H9 (cell line): ENCODE data around the gene ULK4. TPM values are rescaled to one million over a fixed set of nuclear protein-coding genes. Genes with fewer than 3 reads are reported as not detected.

Experiments used
- DNase-seq: peaks from one replicate; pipeline ENCODE4 v3.0.0-alpha.2; 2017
- H2AFZ ChIP-seq: one replicate; pipeline ENCODE4 v1.6.1; 2013; ENCODE audit warnings: mild to moderate bottlenecking, low read length, control low read depth, moderate library complexity
- H2AK5ac ChIP-seq: 2 replicates; pipeline ENCODE4 v1.6.1; 2013; ENCODE audit warnings: low read length, control low read depth, mixed read lengths; ENCODE audit not compliant: insufficient read length
- H2BK120ac ChIP-seq: one replicate; pipeline ENCODE4 v1.6.1; 2013; ENCODE audit warnings: low read depth, mild to moderate bottlenecking, low read length, control low read depth, inconsistent platforms; ENCODE audit not compliant: poor library complexity, severe bottlenecking
- H2BK12ac ChIP-seq: 2 replicates; pipeline ENCODE4 v1.6.1; 2013; ENCODE audit warnings: low read length, control low read depth, mixed read lengths, low read depth; ENCODE audit not compliant: insufficient read length
- H2BK15ac ChIP-seq: 2 replicates; pipeline ENCODE4 v1.6.1; 2013; ENCODE audit warnings: low read depth, low read length, control low read depth
- H2BK20ac ChIP-seq: one replicate; pipeline ENCODE4 v1.6.1; 2013; ENCODE audit warnings: low read depth, mild to moderate bottlenecking, low read length, control low read depth, inconsistent platforms; ENCODE audit not compliant: poor library complexity, severe bottlenecking
- H2BK5ac ChIP-seq: 2 replicates; pipeline ENCODE4 v1.6.1; 2013; ENCODE audit warnings: low read length, control low read depth, mixed read lengths; ENCODE audit not compliant: insufficient read length
- H3K14ac ChIP-seq: 2 replicates; pipeline ENCODE4 v1.6.1; 2013; ENCODE audit warnings: low read length, control low read depth; ENCODE audit not compliant: insufficient read depth
- H3K18ac ChIP-seq: 2 replicates; pipeline ENCODE4 v1.6.1; 2013; ENCODE audit warnings: low read depth, mild to moderate bottlenecking, mixed read lengths, low read length, control low read depth; ENCODE audit not compliant: insufficient read length
- H3K23ac ChIP-seq: 2 replicates; pipeline ENCODE4 v1.6.1; 2013; ENCODE audit warnings: low read length, control low read depth, mixed read lengths, low read depth; ENCODE audit not compliant: insufficient read length
- H3K23me2 ChIP-seq: 2 replicates; pipeline ENCODE4 v1.6.1; 2013; ENCODE audit warnings: low read depth, mild to moderate bottlenecking, mixed read lengths, low read length, control low read depth; ENCODE audit not compliant: insufficient read length, poor library complexity, severe bottlenecking
- H3K27ac ChIP-seq: 2 replicates; pipeline ENCODE4 v1.5.1; 2013; ENCODE audit warnings: low read length, control low read depth, mixed read lengths, low read depth; ENCODE audit not compliant: insufficient read length
- H3K27me3 ChIP-seq: 2 replicates; pipeline ENCODE4 v1.6.1; 2013; ENCODE audit warnings: low read length, control low read depth, inconsistent platforms; ENCODE audit not compliant: insufficient read depth
- H3K4ac ChIP-seq: 2 replicates; pipeline ENCODE4 v1.6.1; 2013; ENCODE audit warnings: low read depth, mild to moderate bottlenecking, control low read depth, inconsistent platforms, low read length, moderate library complexity
- H3K4me1 ChIP-seq: 2 replicates; pipeline ENCODE4 v1.6.1; 2013; ENCODE audit warnings: low read length, control low read depth, inconsistent platforms; ENCODE audit not compliant: insufficient read depth
- H3K4me2 ChIP-seq: 2 replicates; pipeline ENCODE4 v1.6.1; 2013; ENCODE audit warnings: low read length, control low read depth, mixed read lengths; ENCODE audit not compliant: insufficient read length, insufficient read depth
- H3K56ac ChIP-seq: 2 replicates; pipeline ENCODE4 v1.6.1; 2013; ENCODE audit warnings: low read depth, mild to moderate bottlenecking, mixed read lengths, low read length, control low read depth; ENCODE audit not compliant: insufficient read length
- H3K79me1 ChIP-seq: 2 replicates; pipeline ENCODE4 v1.6.1; 2013; ENCODE audit warnings: low read depth, mild to moderate bottlenecking, moderate library complexity, low read length, control low read depth, inconsistent platforms; ENCODE audit not compliant: insufficient read depth, poor library complexity, severe bottlenecking
- H3K79me2 ChIP-seq: 2 replicates; pipeline ENCODE4 v1.6.1; 2013; ENCODE audit warnings: low read length, control low read depth, inconsistent platforms; ENCODE audit not compliant: insufficient read depth
- H3K9ac ChIP-seq: 2 replicates; pipeline ENCODE4 v1.6.1; 2013; ENCODE audit warnings: low read length, control low read depth, mixed read lengths; ENCODE audit not compliant: insufficient read length; ENCODE audit errors: extremely low read depth
- H3K9me3 ChIP-seq: one replicate; pipeline ENCODE4 v1.6.1; 2013; ENCODE audit warnings: low read depth, low read length, inconsistent platforms; ENCODE audit not compliant: control insufficient read depth
- H3T11ph ChIP-seq: one replicate; pipeline ENCODE4 v1.6.1; 2013; ENCODE audit warnings: mild to moderate bottlenecking, low read length, control low read depth, inconsistent platforms
- H4K20me1 ChIP-seq: one replicate; pipeline ENCODE4 v1.6.1; 2013; ENCODE audit not compliant: control insufficient read depth, insufficient read length, insufficient read depth
- H4K5ac ChIP-seq: 2 replicates; pipeline ENCODE4 v1.6.1; 2013; ENCODE audit warnings: low read depth, mild to moderate bottlenecking, mixed read lengths, low read length, control low read depth; ENCODE audit not compliant: insufficient read length
- H4K8ac ChIP-seq: replicated peaks from 2 replicates; pipeline ENCODE4 v1.6.1; 2013; ENCODE audit warnings: low read length, control low read depth, mixed read lengths, low read depth; ENCODE audit not compliant: insufficient read length
- H4K91ac ChIP-seq: 2 replicates; pipeline ENCODE4 v1.6.1; 2013; ENCODE audit warnings: low read depth, mild to moderate bottlenecking, moderate library complexity, mixed read lengths, low read length, control low read depth; ENCODE audit not compliant: insufficient read length
- H3K27ac Mint-ChIP-seq, 3 experiments: 2 replicates in 2 of 3; 3 replicates in 1 of 3; pipeline ENCODE4 v1.8.0; 2020 to 2021; ENCODE audit warnings: mixed read lengths in 3 of 3, mild to moderate bottlenecking in 1 of 3, moderate library complexity in 1 of 3
- H3K27me3 Mint-ChIP-seq: 2 replicates; pipeline ENCODE4 v1.8.0; 2021; ENCODE audit warnings: low read depth, mild to moderate bottlenecking, moderate library complexity, mixed read lengths
- H3K36me3 Mint-ChIP-seq, 3 experiments: 2 replicates in 2 of 3; 3 replicates in 1 of 3; pipeline ENCODE4 v1.8.0; 2020 to 2021; ENCODE audit warnings: low read depth in 3 of 3, mixed read lengths in 3 of 3; ENCODE audit not compliant: insufficient read depth in 1 of 3
- H3K4me1 Mint-ChIP-seq, 2 experiments: 2 replicates each; pipeline ENCODE4 v1.8.0; 2020; ENCODE audit warnings: mixed read lengths in 2 of 2
- H3K4me3 Mint-ChIP-seq, 2 experiments: 2 replicates in 1 of 2; 3 replicates in 1 of 2; pipeline ENCODE4 v1.8.0; 2020 to 2021; ENCODE audit warnings: mild to moderate bottlenecking in 2 of 2, mixed read lengths in 2 of 2, moderate library complexity in 1 of 2
- H3K9me3 Mint-ChIP-seq, 2 experiments: 2 replicates in 1 of 2; 3 replicates in 1 of 2; pipeline ENCODE4 v1.8.0; 2020; ENCODE audit warnings: mild to moderate bottlenecking in 2 of 2, mixed read lengths in 2 of 2, moderate library complexity in 1 of 2
- WGBS: extraction: QIAGEN DNeasy Blood & Tissue Kit; methylation state at CpG from one replicate; pipeline ENCODE4 v1.1.7; 2013; ENCODE audit warnings: missing lambda C conversion rate, low lambda C conversion rate, mixed read lengths; ENCODE audit not compliant: insufficient read length; ENCODE audit errors: extremely low coverage; 5-methylcytosine and 5-hydroxymethylcytosine counted together
- total RNA-seq: library from RNA; stranded (reverse); gene quantifications from 2 replicates; pipeline ENCODE4 v1.2.1, GENCODE V29; 2021
- TF ChIP-seq, protein P1 (sequence below): fragments of 200-600 bp; sonication (generic); conservative IDR thresholded peaks from 3 replicates; pipeline ENCODE4 v1.8.0; 2021; ENCODE audit warnings: antibody characterized with exemption, mild to moderate bottlenecking

ULK4 gene
- total RNA-seq, 1 experiment from 2014 or later: 12.9 TPM

DNA sequence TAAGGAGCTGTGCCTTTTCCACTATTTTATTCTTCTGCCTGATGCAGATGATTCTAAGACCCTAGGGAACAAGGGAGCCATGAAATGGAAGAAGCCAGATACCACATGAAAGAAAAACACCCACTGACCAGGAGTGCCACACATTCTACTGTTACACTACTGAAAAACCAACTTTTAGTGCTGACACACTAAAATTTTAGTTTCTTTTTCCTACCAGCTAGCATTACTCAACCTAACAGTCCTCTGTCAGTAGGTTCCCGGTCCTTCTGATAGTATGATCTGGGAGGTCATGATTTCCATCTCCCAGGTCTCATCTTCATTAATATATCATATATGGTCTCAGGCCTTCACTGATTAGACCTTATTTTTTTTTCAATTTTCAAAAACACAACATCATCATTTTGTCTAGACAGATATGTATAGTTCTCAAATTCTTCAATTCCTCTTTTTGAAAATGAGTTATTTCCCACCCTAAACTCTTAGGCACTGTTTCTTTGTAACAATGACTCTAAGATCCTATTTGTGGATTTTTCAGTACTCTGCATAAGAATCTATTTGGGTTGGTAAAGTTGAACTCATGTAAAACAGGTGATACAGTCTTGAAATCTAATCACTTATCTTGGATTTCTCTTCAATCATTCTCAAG lies 440.8 kb downstream of the ULK4 start:
- Mint-ChIP-seq H3K36me3 (no peaks in the 10 kb centered on the region; a peak in 1 of 7 replicates), H3K4me3 (no peak overlapping the region), H3K4me1 (peaks cover 10% of the 10 kb centered on the region in 2 experiments), H3K27ac (no peak overlapping the region), H3K9me3 (no peaks in the 10 kb centered on the region), H3K27me3 (no peaks in the 10 kb centered on the region; the same call in 1 of the 2 replicates)
- no peak overlapping the region for H3K23ac ChIP-seq
- H3K27me3 ChIP-seq: no peaks in the 10 kb centered on the region
- no peak overlapping the region for H4K8ac ChIP-seq
- H3K9ac ChIP-seq: no peak overlapping the region
- H3K4me2 ChIP-seq: no peak overlapping the region
- H3K27ac ChIP-seq: no peak overlapping the region
- no peak overlapping the region for H2BK5ac ChIP-seq
- H3K79me1 ChIP-seq: no peaks in the 10 kb centered on the region
- WGBS: no CpG with 5 or more reads among the region's 1 CpG
- H2BK20ac ChIP-seq: no peak overlapping the region
- H2BK12ac ChIP-seq: no peak overlapping the region
- H4K91ac ChIP-seq: no peak overlapping the region
- no peak overlapping the region for H2BK120ac ChIP-seq
- DNase-seq: no peak
- no peak overlapping the region for H2AFZ ChIP-seq
- H3K4me1 ChIP-seq: peaks cover 5% of the 10 kb centered on the region
- H3K9me3 ChIP-seq: no peaks in the 10 kb centered on the region
- no peak overlapping the region for H3T11ph ChIP-seq
- no peaks in the 10 kb centered on the region for H4K20me1 ChIP-seq
- no peak overlapping the region for H3K4ac ChIP-seq
- H3K23me2 ChIP-seq: no peaks in the 10 kb centered on the region
- H2AK5ac ChIP-seq: no peak overlapping the region
- no peak overlapping the region for H4K5ac ChIP-seq
- H3K79me2 ChIP-seq: no peaks in the 10 kb centered on the region
- no peak overlapping the region for H2BK15ac ChIP-seq
- H3K56ac ChIP-seq: no peak overlapping the region
- TF ChIP-seq, protein P1, sequence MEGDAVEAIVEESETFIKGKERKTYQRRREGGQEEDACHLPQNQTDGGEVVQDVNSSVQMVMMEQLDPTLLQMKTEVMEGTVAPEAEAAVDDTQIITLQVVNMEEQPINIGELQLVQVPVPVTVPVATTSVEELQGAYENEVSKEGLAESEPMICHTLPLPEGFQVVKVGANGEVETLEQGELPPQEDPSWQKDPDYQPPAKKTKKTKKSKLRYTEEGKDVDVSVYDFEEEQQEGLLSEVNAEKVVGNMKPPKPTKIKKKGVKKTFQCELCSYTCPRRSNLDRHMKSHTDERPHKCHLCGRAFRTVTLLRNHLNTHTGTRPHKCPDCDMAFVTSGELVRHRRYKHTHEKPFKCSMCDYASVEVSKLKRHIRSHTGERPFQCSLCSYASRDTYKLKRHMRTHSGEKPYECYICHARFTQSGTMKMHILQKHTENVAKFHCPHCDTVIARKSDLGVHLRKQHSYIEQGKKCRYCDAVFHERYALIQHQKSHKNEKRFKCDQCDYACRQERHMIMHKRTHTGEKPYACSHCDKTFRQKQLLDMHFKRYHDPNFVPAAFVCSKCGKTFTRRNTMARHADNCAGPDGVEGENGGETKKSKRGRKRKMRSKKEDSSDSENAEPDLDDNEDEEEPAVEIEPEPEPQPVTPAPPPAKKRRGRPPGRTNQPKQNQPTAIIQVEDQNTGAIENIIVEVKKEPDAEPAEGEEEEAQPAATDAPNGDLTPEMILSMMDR: no peak
- no peak overlapping the region for H3K14ac ChIP-seq
- H3K18ac ChIP-seq: no peak overlapping the region
